Activated CD8-positive, alpha-beta memory T cell treated with anti-CD3 and anti-CD28 coated beads, Interleukin-2, amount 50 U/mL, for 4 hours (primary cell): ENCODE results near the gene CCDC186.

Source experiments
- DNase-seq: peaks from one replicate; pipeline ENCODE4 v3.0.0-alpha.2; 2020

The CCDC186 gene

GRCh38 chr10:114103284-114103683, 70.7 kb downstream of the CCDC186 start:
- no peak for DNase-seq

GRCh38 chr10:114102256-114102655, 71.7 kb downstream of the CCDC186 start:
- no peak for DNase-seq

- no peak for DNase-seq
Observed at GRCh38 chr10:114100848-114101741, 72.9 kb downstream of the CCDC186 start.

- DNase-seq, result no peak
Observed at GRCh38 chr10:114096864-114097263, 77.1 kb downstream of the CCDC186 start.

GRCh38 chr10:114095559-114096337, 78.3 kb downstream of the CCDC186 start:
- DNase-seq, result no peak

GRCh38 chr10:114094795-114095194, 79.2 kb downstream of the CCDC186 start:
- DNase-seq, result no peak

GRCh38 chr10:114087655-114088054, 86.3 kb downstream of the CCDC186 start:
- no peak for DNase-seq

- no peak for DNase-seq
Observed at GRCh38 chr10:114087255-114087654, 86.7 kb downstream of the CCDC186 start.

GRCh38 chr10:114084215-114084614, 89.8 kb downstream of the CCDC186 start:
- no peak for DNase-seq

GRCh38 chr10:114083040-114083439, 91.0 kb downstream of the CCDC186 start:
- no peak for DNase-seq

GRCh38 chr10:114081911-114082583, 92.0 kb downstream of the CCDC186 start:
- DNase-seq, result no peak

GRCh38 chr10:114079421-114079820, 94.6 kb downstream of the CCDC186 start:
- no peak for DNase-seq

GRCh38 chr10:114078346-114078745, 95.7 kb downstream of the CCDC186 start:
- DNase-seq, result no peak

- no peak for DNase-seq
Observed at GRCh38 chr10:114077815-114078219, 96.2 kb downstream of the CCDC186 start.

- DNase-seq, result no peak
Observed at GRCh38 chr10:114077347-114077746, 96.7 kb downstream of the CCDC186 start.

- DNase-seq, result no peak
Observed at GRCh38 chr10:114075093-114075492, 98.9 kb downstream of the CCDC186 start.

- no peak for DNase-seq
Observed at GRCh38 chr10:114073395-114074186, 100.4 kb downstream of the CCDC186 start.

- no peak for DNase-seq
Observed at GRCh38 chr10:114071178-114071577, 102.8 kb downstream of the CCDC186 start.
